Progenitor cell of endocrine pancreas (in vitro differentiated cells): ENCODE data around the gene BTBD3. TPM values are rescaled to one million over a fixed set of nuclear protein-coding genes. Genes with fewer than 3 reads are reported as not detected.

Experiments used
- DNase-seq: peaks from one replicate; pipeline ENCODE4 v3.0.0; 2021; ENCODE audit warnings: low spot score; ENCODE audit not compliant: unreplicated experiment
- H3K27ac Mint-ChIP-seq: 2 replicates; pipeline ENCODE4 v1.8.0; 2021; ENCODE audit warnings: mild to moderate bottlenecking, moderate library complexity, mixed read lengths
- H3K27me3 Mint-ChIP-seq: 2 replicates; pipeline ENCODE4 v1.8.0; 2021; ENCODE audit warnings: mixed read lengths
- H3K36me3 Mint-ChIP-seq: 2 replicates; pipeline ENCODE4 v1.8.0; 2022; ENCODE audit warnings: mixed read lengths; ENCODE audit not compliant: insufficient read depth
- H3K4me1 Mint-ChIP-seq: 2 replicates; pipeline ENCODE4 v1.8.0; 2021; ENCODE audit warnings: low read depth, mixed read lengths
- H3K4me3 Mint-ChIP-seq: 2 replicates; pipeline ENCODE4 v1.8.0; 2021; ENCODE audit warnings: low read depth, mild to moderate bottlenecking, moderate library complexity, mixed read lengths
- H3K9me3 Mint-ChIP-seq: 2 replicates; pipeline ENCODE4 v1.8.0; 2021; ENCODE audit warnings: low read depth, mixed read lengths
- total RNA-seq: library from RNA; stranded (reverse); gene quantifications from 2 replicates; pipeline ENCODE4 v1.2.1, GENCODE V29; 2021
- TF ChIP-seq, protein P1 (sequence below): fragments of 200-600 bp; sonication (generic); IDR thresholded peaks from one replicate; pipeline ENCODE4 v1.5.0; 2021; ENCODE audit warnings: antibody characterized with exemption, mild to moderate bottlenecking; ENCODE audit not compliant: unreplicated experiment

Gene BTBD3
- total RNA-seq, 1 donor from 2014 or later = 98.9 TPM

DNA sequence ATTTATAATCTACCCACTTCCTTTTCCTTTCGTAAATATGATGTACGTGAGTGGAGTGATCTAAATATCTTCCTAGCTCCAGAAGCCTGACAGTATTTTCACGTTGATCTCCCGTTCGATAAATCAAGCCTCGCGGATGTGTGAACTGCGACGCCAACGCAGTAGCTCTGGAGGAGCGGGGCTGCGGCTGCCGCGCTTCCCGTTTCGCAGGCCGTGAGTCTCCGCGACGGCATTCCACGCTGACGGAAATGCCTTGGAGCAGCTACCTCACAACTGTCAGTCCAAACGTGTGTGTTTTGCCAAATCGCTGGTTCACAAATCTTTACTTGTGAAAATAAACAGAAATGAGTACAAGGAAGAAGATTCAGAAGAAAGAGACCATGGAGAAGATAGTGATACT, 41.2 kb downstream of the BTBD3 start:
- Mint-ChIP-seq H3K27me3 (peaks cover 7% of the 10 kb centered on the region), H3K4me1 (no peaks in the 10 kb centered on the region), H3K4me3 (no peak overlapping the region), H3K27ac (no peak overlapping the region), H3K36me3 (no peaks in the 10 kb centered on the region), H3K9me3 (peaks cover 7% of the 10 kb centered on the region)
- no peak for DNase-seq
- TF ChIP-seq, protein P1, sequence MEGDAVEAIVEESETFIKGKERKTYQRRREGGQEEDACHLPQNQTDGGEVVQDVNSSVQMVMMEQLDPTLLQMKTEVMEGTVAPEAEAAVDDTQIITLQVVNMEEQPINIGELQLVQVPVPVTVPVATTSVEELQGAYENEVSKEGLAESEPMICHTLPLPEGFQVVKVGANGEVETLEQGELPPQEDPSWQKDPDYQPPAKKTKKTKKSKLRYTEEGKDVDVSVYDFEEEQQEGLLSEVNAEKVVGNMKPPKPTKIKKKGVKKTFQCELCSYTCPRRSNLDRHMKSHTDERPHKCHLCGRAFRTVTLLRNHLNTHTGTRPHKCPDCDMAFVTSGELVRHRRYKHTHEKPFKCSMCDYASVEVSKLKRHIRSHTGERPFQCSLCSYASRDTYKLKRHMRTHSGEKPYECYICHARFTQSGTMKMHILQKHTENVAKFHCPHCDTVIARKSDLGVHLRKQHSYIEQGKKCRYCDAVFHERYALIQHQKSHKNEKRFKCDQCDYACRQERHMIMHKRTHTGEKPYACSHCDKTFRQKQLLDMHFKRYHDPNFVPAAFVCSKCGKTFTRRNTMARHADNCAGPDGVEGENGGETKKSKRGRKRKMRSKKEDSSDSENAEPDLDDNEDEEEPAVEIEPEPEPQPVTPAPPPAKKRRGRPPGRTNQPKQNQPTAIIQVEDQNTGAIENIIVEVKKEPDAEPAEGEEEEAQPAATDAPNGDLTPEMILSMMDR = no peak

DNA sequence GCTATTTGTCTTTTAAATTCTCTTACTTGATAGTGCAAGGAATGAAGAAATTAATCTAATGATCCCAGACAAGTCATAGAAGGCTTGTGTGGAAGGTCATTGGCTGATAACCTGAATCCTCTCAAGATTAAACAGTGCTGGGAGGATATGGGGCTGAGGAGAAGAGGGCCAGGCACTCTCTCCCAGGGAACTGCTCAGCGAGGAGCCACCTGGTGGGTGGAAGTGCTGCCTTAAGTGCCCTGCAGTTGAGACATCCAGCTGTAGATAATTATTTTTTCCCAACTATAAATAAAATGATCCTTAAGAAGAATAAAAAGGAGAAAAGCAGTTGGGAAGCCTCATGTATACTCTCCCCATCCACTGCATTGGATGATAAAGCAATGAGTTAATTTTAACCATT, 47.9 kb downstream of the BTBD3 start:
- H3K4me1 Mint-ChIP-seq = peaks cover 10% of the 10 kb centered on the region
- no peaks in the 10 kb centered on the region for H3K27me3 Mint-ChIP-seq
- H3K9me3 Mint-ChIP-seq = peaks cover 8% of the 10 kb centered on the region
- H3K4me3 Mint-ChIP-seq = no peak overlapping the region
- no peak overlapping the region for H3K27ac Mint-ChIP-seq
- DNase-seq = no peak
- no peaks in the 10 kb centered on the region for H3K36me3 Mint-ChIP-seq
- TF ChIP-seq, protein P1 = no peak

DNA sequence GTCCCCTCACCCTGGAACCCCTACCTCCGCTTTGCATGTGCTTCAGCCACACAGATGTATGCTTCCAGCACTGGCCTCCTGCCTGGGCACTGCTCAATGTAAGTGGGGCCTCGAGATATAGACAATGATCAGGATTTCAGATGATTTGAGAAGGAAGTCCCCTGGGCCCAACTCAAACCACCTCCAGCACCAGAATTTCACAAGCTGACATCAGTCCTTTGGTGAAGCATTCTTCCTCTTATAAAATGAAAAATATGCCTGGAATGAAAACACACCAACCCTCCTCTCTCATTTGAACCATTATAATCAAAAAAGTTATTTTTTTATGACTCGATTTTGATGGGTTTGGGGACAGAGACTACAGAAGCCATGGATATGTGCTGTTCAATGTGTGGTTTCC, 48.5 kb downstream of the BTBD3 start:
- no peak for DNase-seq
- no peaks in the 10 kb centered on the region for H3K36me3 Mint-ChIP-seq
- peaks cover 10% of the 10 kb centered on the region for H3K4me1 Mint-ChIP-seq
- no peaks in the 10 kb centered on the region for H3K27me3 Mint-ChIP-seq
- TF ChIP-seq, protein P1 = no peak
- H3K27ac Mint-ChIP-seq = no peak overlapping the region
- no peak overlapping the region for H3K4me3 Mint-ChIP-seq
- H3K9me3 Mint-ChIP-seq = peaks cover 8% of the 10 kb centered on the region

DNA sequence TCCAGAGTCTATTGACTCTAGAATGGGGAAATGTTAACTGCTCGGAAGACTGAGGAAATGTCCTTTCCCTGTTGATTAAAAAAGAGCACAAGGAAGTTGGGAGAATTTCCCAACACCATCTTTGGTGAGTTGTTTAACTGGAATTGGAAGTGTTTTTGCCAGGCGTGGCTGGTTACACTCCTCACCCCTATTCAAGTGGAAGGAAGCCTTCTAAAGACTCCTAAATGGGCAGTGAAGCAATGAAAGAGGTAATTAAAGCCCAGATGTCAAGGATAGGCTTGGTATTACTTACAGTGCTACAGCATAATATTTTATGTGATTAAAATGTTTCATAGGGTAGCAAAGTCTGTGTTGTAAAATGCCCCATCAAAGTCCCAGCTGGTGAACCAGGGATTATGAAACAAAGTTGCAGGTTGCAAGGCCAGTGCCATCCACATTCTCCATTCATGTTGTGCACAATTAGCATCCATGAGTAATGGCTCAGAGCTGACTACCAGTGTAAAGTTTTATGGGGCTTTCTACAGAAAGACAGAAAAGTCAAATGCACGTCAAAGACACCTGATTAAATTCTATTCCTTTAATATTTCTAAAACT, 52.6 kb downstream of the BTBD3 start:
- Mint-ChIP-seq H3K27me3 (no peaks in the 10 kb centered on the region), H3K4me3 (no peak overlapping the region), H3K27ac (no peak overlapping the region), H3K36me3 (no peaks in the 10 kb centered on the region), H3K9me3 (peaks cover under 1% of the 10 kb centered on the region), H3K4me1 (peaks cover 10% of the 10 kb centered on the region)
- no peak for DNase-seq
- TF ChIP-seq, protein P1 = no peak

DNA sequence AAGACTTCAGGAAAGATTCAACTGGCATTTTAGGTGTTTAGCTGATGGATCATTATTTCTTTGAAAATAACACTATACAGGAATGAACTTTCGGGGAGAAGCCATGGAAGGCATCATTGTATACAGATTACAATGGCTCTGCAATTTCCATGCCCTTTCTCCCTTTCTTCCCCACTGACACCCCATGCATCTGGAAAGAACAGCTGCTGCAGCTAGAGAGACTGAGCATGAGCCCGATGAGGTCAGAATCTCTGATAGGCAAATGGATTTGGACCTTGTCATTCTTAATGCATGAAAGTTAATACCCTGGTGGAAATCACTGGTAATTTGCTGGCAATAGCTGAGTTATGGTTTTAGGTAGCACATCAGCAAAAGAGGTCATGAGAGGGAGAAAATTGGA, 54.8 kb downstream of the BTBD3 start:
- Mint-ChIP-seq H3K36me3 (no peaks in the 10 kb centered on the region), H3K4me3 (no peak overlapping the region), H3K27me3 (no peaks in the 10 kb centered on the region), H3K27ac (no peak overlapping the region), H3K9me3 (no peaks in the 10 kb centered on the region), H3K4me1 (no peaks in the 10 kb centered on the region)
- TF ChIP-seq, protein P1 = no peak
- no peak for DNase-seq
